Measurements from ENCODE around the gene ITSN2. TPM values are rescaled to one million over a fixed set of nuclear protein-coding genes. Genes with fewer than 3 reads are reported as not detected.
A peak's percentile ranks its signal among the peaks of the same experiment; 100 is the strongest.

Gene ITSN2
- total RNA-seq, 1 donor from 2014 or later: 52.5 TPM

DNA sequence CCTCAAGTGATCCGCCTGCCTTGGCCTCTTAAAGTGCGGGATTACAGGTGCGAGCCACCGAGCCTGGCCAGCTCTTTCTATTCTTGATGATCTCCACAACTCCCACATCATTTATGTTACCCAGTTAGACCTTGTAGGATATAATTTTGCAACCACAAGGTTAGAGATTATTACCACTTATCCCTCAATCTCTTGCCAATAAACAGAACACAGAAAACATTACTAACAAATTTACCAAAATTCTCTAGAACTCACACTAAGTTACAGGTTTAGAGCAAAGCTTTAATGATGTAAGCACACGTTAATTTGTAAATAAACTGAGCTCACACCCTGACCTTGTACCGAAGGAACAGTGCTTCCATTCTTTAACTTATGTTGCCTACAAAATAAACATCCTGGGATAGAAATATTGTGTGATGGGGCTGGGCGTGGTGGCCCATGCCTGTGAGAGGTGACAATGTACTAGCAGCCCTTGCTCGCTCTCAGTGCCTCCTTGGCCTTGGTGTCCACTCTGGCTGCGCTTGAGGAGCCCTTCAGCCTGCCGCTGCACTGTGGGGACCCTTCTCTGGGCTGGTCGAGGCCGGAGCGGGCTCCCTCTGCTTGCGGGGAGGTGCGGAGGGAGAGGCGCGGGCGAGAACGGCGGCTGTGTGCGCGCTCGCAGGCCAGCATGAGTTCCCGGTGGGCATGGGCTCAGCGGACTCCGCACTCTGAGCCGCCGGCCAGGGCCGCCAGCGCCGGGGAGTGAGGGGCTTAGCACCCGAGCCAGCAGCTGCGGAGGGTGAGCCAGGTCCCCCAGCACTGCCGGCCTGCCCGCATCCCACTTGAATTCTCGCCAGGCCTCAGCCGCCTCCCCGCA is 42.1 kb upstream of the ITSN2 start:
- H3K4me1 ChIP-seq: no peaks in the 10 kb centered on the region
- intact Hi-C loops (cut with DNase I): no loop called here
- H3K4me3 ChIP-seq: peak overlapping the region; percentile 39 to 42
- no peak overlapping the region for H3K27ac ChIP-seq
- no peaks in the 10 kb centered on the region for H3K27me3 ChIP-seq
- H3K9me3 ChIP-seq: no peaks in the 10 kb centered on the region
- H3K36me3 ChIP-seq: no peaks in the 10 kb centered on the region
- TF ChIP-seq POLR2A (IDR thresholded peaks at IDR 0.05) (no peak), POLR2AphosphoS5 (IDR thresholded peaks at IDR 0.05; ENCODE audit: insufficient read depth in 1 of 2, low read depth in 1 of 2) (no peak)
- DNase-seq (ENCODE audit: extremely low spot score in 2 of 2): no peak

DNA sequence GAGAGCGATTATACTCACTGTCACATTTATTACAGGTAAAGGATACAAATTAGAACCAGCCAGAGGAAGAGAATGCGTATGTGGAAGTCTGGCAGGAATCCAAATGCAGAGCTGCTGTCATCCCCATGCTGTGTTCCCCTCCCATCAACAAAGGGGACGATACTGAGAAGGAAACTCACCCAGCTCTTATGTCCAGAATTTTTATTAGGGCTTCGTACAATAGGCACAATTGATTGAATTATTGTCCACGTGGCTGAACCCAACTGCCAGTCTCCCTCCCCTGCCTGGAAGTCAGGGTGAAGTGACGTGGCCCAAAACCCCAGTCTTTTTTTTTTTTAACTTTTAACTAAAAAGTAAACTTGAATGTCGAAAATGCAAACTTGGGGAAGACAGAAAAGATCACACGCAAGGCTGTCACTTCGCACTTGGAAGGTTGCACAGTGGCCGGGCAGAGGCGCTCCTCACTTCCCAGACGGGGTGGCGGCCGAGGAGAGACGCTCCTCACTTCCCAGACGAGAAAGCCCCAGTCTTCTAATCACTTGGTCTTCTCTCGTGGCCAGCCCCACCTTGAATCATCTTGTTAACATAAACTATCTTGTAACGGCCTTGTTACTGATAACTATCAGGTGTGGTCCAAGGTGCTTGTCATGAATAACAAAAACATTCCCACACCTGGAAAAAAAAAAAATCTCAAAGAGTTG is 40.0 kb upstream of the ITSN2 start:
- H3K27me3 ChIP-seq: no peaks in the 10 kb centered on the region
- DNase-seq (ENCODE audit: extremely low spot score in 2 of 2): no peak
- TF ChIP-seq, protein P1, sequence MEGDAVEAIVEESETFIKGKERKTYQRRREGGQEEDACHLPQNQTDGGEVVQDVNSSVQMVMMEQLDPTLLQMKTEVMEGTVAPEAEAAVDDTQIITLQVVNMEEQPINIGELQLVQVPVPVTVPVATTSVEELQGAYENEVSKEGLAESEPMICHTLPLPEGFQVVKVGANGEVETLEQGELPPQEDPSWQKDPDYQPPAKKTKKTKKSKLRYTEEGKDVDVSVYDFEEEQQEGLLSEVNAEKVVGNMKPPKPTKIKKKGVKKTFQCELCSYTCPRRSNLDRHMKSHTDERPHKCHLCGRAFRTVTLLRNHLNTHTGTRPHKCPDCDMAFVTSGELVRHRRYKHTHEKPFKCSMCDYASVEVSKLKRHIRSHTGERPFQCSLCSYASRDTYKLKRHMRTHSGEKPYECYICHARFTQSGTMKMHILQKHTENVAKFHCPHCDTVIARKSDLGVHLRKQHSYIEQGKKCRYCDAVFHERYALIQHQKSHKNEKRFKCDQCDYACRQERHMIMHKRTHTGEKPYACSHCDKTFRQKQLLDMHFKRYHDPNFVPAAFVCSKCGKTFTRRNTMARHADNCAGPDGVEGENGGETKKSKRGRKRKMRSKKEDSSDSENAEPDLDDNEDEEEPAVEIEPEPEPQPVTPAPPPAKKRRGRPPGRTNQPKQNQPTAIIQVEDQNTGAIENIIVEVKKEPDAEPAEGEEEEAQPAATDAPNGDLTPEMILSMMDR (IDR thresholded peaks at IDR 0.05): no peak
- TF ChIP-seq POLR2AphosphoS5 (IDR thresholded peaks at IDR 0.05; ENCODE audit: insufficient read depth in 1 of 2, low read depth in 1 of 2) (no peak), POLR2A (IDR thresholded peaks at IDR 0.05) (no peak)
- no peaks in the 10 kb centered on the region for H3K36me3 ChIP-seq
- H3K4me1 ChIP-seq: no peaks in the 10 kb centered on the region
- H3K4me3 ChIP-seq: no peak overlapping the region
- H3K27ac ChIP-seq: peak overlapping the region; percentile 61
- intact Hi-C loops (cut with DNase I): no loop called here
- H3K9me3 ChIP-seq: no peaks in the 10 kb centered on the region

DNA sequence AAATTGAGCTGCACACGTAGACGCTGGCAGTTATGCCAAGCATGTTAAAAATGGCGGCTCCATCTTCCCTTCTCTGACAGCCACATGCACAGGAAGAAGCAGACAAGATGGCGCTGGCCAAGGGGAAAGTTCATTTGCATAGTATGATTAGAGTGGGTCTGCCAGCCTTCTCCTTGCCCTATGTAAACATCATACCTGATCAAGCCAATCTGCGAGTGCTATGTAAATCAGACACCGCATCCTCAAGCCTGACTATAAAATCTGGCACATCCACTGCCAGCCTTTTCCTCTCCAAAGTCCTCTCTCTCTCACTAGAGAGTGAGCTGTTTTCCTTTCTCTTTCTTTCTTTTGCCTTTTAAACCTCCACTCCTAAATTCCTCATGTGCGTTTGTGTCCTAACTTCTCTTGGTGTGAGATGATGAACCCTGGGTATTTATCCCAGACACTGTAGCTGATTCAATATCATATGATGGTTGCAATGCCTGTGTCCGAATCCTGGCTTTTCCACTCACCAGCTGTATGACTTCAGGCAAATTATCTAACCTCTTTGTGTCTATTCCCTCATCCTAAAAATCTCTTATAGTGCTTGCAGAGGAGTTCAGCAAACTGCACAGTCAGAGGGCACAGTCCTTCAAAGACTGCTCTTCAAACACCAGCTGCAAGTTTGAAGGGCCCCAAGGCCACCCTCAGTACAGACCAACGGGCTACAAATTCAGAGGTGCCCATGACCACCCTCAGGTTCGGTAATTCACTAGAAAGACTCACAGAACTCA is 39.3 kb upstream of the ITSN2 start:
- peak overlapping the region; percentile 61 for H3K27ac ChIP-seq
- no peaks in the 10 kb centered on the region for H3K4me1 ChIP-seq
- intact Hi-C loops (cut with DNase I): no loop called here
- DNase-seq (ENCODE audit: extremely low spot score in 2 of 2): no peak
- H3K4me3 ChIP-seq: no peak overlapping the region
- H3K36me3 ChIP-seq: no peaks in the 10 kb centered on the region
- H3K9me3 ChIP-seq: no peaks in the 10 kb centered on the region
- no peak for TF ChIP-seq POLR2A (IDR thresholded peaks at IDR 0.05)
- no peak for TF ChIP-seq POLR2AphosphoS5 (IDR thresholded peaks at IDR 0.05; ENCODE audit: insufficient read depth in 1 of 2, low read depth in 1 of 2)
- TF ChIP-seq, protein P1 (IDR thresholded peaks at IDR 0.05): no peak
- no peaks in the 10 kb centered on the region for H3K27me3 ChIP-seq

GRCh38 chr2:24394998-24395397 is 34.7 kb upstream of the ITSN2 start:
- DNase-seq (ENCODE audit: extremely low spot score in 2 of 2): no peak
- no peaks in the 10 kb centered on the region for H3K36me3 ChIP-seq
- no peaks in the 10 kb centered on the region for H3K4me1 ChIP-seq
- H3K4me3 ChIP-seq: no peak overlapping the region
- no peak overlapping the region for H3K27ac ChIP-seq
- intact Hi-C loops (cut with DNase I): no loop called here
- H3K9me3 ChIP-seq: no peaks in the 10 kb centered on the region
- no peaks in the 10 kb centered on the region for H3K27me3 ChIP-seq
- no peak for TF ChIP-seq POLR2A (IDR thresholded peaks at IDR 0.05)
- TF ChIP-seq, protein P1 (IDR thresholded peaks at IDR 0.05): no peak
- TF ChIP-seq POLR2AphosphoS5 (IDR thresholded peaks at IDR 0.05; ENCODE audit: insufficient read depth in 1 of 2, low read depth in 1 of 2): no peak

DNA sequence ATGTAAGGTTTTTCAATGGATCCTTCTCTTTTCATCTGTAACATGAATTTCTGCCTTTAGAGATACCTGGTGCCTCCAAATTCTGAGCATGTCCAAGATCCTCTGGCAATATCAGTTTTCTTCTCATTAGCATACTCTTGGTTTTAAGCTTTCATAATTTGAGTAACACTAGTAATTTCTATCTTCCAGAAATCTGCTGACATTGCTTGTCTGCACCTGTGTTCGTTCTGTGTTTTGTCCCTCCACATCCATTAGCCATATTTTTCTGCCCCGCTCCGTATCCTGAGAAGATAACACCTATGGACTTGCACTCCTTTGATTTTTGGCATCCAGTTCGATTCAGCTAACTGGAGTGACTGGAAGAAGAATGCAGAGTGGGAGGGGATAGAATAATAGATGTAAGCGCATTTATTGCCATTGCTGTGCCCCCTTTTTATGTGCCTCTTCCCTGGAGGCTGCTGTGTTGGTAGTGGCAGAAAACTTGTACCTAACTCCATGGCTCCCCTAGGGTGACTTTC is 32.3 kb upstream of the ITSN2 start:
- H3K36me3 ChIP-seq: no peaks in the 10 kb centered on the region
- no peaks in the 10 kb centered on the region for H3K9me3 ChIP-seq
- no peak overlapping the region for H3K27ac ChIP-seq
- TF ChIP-seq, protein P1 (IDR thresholded peaks at IDR 0.05): no peak
- TF ChIP-seq POLR2A (IDR thresholded peaks at IDR 0.05) (no peak), POLR2AphosphoS5 (IDR thresholded peaks at IDR 0.05; ENCODE audit: insufficient read depth in 1 of 2, low read depth in 1 of 2) (no peak)
- H3K4me3 ChIP-seq: no peak overlapping the region
- H3K27me3 ChIP-seq: no peaks in the 10 kb centered on the region
- DNase-seq (ENCODE audit: extremely low spot score in 2 of 2): no peak
- intact Hi-C loops (cut with DNase I): no loop called here
- no peaks in the 10 kb centered on the region for H3K4me1 ChIP-seq
